ENCODE results near the gene CLRN3. TPM values are rescaled to one million over a fixed set of nuclear protein-coding genes. Genes with fewer than 3 reads are reported as not detected.

The CLRN3 gene
- total RNA-seq, 2 donors from 2014 or later, result not detected

DNA sequence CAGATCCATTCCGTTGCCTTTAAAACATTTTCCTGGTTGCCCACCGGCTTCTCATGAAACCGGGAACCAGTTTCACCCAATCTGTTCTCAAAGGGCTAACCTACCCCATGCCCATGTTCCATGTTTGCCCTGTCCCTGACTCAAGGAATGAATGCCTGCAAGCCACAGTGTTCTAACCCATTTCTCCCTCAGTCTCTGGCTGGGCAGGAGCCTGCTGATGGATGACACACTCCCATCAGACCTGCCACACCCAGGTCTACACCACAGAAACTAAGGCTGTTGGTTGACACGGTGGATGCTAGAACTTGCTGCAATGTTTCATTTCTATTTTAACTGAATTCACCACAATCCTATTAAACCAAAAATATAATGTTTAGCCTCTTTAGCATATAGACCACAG lies 15.6 kb downstream of the CLRN3 start:
- Mint-ChIP-seq H3K9me3 (no peaks in the 10 kb centered on the region), H3K4me1 (no peaks in the 10 kb centered on the region), H3K27me3 (ENCODE audit: insufficient read depth) (peaks cover 5% of the 10 kb centered on the region), H3K4me3 (no peak overlapping the region), H3K36me3 (ENCODE audit: low read depth) (no peaks in the 10 kb centered on the region), H3K27ac (no peak overlapping the region)
- Histone ChIP-seq H3K27ac (ENCODE audit: low read depth, low read length) (peak overlapping the region; percentile 71), H3K36me3 (ENCODE audit: control insufficient read depth, insufficient read depth, low read length) (no peaks in the 10 kb centered on the region), H3K4me3 (ENCODE audit: low read length) (no peak overlapping the region), H3K9ac (ENCODE audit: extremely low read depth, low read length, poor library complexity, severe bottlenecking) (no peak overlapping the region), H3K4me1 (ENCODE audit: control insufficient read depth, insufficient read depth, low read length) (no peaks in the 10 kb centered on the region), H3K9me3 (ENCODE audit: control insufficient read depth, low read length) (no peaks in the 10 kb centered on the region), H3K27me3 (ENCODE audit: control insufficient read depth, insufficient read depth, low read length, poor library complexity, severe bottlenecking) (no peaks in the 10 kb centered on the region)
- TF ChIP-seq, protein P1, sequence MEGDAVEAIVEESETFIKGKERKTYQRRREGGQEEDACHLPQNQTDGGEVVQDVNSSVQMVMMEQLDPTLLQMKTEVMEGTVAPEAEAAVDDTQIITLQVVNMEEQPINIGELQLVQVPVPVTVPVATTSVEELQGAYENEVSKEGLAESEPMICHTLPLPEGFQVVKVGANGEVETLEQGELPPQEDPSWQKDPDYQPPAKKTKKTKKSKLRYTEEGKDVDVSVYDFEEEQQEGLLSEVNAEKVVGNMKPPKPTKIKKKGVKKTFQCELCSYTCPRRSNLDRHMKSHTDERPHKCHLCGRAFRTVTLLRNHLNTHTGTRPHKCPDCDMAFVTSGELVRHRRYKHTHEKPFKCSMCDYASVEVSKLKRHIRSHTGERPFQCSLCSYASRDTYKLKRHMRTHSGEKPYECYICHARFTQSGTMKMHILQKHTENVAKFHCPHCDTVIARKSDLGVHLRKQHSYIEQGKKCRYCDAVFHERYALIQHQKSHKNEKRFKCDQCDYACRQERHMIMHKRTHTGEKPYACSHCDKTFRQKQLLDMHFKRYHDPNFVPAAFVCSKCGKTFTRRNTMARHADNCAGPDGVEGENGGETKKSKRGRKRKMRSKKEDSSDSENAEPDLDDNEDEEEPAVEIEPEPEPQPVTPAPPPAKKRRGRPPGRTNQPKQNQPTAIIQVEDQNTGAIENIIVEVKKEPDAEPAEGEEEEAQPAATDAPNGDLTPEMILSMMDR (conservative IDR thresholded peaks at IDR 0.05), result no peak
- no peak for DNase-seq
- 90 to 96% methylated on average over 3 to 4 of the region's 4 CpGs for WGBS, 2 experiments (ENCODE audit: insufficient coverage in 1 of 2, insufficient read length in 1 of 2)

DNA sequence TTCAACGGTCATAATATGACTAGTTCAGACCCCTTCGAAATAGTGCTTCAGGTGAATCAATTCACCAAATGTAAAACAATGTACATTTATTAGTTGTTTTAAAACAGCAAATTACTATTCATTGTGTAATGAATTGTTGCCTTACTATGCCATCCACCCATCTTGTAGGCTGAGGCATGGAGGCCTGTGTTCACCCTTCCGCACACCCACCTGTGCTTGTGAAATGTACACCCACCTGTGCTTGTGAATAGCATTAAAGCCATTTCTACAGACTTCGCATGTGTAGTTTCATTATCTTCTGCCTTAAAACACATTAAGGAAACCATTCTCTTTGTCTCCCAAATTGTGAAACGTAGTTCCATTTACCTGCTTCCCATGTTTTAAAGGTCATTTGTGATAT lies 16.8 kb downstream of the CLRN3 start:
- DNase-seq, result no peak
- WGBS, 2 experiments (ENCODE audit: insufficient coverage in 1 of 2, insufficient read length in 1 of 2), result 91 to 93% methylated on average over 1 to 5 of the region's 5 CpGs
- no peak overlapping the region for H3K4me3 Mint-ChIP-seq

DNA sequence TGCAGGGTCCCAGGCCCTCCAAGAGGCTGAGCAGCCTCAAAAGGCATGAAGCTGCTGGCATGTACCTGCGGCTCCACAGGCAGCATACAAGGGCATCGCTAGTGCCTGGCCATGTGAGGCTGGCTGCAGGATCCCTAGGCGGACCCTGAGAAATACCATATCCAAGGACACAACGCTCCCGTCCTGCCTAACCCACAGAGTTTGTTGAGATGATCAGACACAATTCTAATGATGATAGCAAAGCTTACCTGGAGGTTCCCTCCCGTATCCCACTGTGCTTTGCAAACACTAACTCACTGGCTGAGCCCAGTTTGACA lies 17.3 kb downstream of the CLRN3 start:
- Mint-ChIP-seq H3K4me3 (no peak overlapping the region), H3K4me1 (no peaks in the 10 kb centered on the region), H3K27ac (no peak overlapping the region), H3K9me3 (no peaks in the 10 kb centered on the region), H3K27me3 (ENCODE audit: insufficient read depth) (peaks cover 5% of the 10 kb centered on the region), H3K36me3 (ENCODE audit: low read depth) (no peaks in the 10 kb centered on the region)
- no peak for DNase-seq
- 91 to 94% methylated on average over 6 of the region's 6 CpGs for WGBS, 2 experiments (ENCODE audit: insufficient coverage in 1 of 2, insufficient read length in 1 of 2)
- Histone ChIP-seq H3K27me3 (ENCODE audit: control insufficient read depth, insufficient read depth, low read length, poor library complexity, severe bottlenecking) (no peaks in the 10 kb centered on the region), H3K4me1 (ENCODE audit: control insufficient read depth, insufficient read depth, low read length) (no peaks in the 10 kb centered on the region), H3K9ac (ENCODE audit: extremely low read depth, low read length, poor library complexity, severe bottlenecking) (no peak overlapping the region), H3K4me3 (ENCODE audit: low read length) (no peak overlapping the region), H3K36me3 (ENCODE audit: control insufficient read depth, insufficient read depth, low read length) (no peaks in the 10 kb centered on the region), H3K27ac (ENCODE audit: low read depth, low read length) (no peak overlapping the region), H3K9me3 (ENCODE audit: control insufficient read depth, low read length) (no peaks in the 10 kb centered on the region)
- TF ChIP-seq, protein P1 (conservative IDR thresholded peaks at IDR 0.05), result no peak

More for the DNA sequence above, 16.8 kb downstream of the CLRN3 start:
- H3K9me3 Mint-ChIP-seq, result no peaks in the 10 kb centered on the region
- H3K27ac Mint-ChIP-seq, result no peak overlapping the region
- Histone ChIP-seq H3K9ac (ENCODE audit: extremely low read depth, low read length, poor library complexity, severe bottlenecking) (no peak overlapping the region), H3K9me3 (ENCODE audit: control insufficient read depth, low read length) (no peaks in the 10 kb centered on the region), H3K4me3 (ENCODE audit: low read length) (no peak overlapping the region), H3K27ac (ENCODE audit: low read depth, low read length) (no peak overlapping the region), H3K4me1 (ENCODE audit: control insufficient read depth, insufficient read depth, low read length) (no peaks in the 10 kb centered on the region), H3K27me3 (ENCODE audit: control insufficient read depth, insufficient read depth, low read length, poor library complexity, severe bottlenecking) (no peaks in the 10 kb centered on the region), H3K36me3 (ENCODE audit: control insufficient read depth, insufficient read depth, low read length) (no peaks in the 10 kb centered on the region)
- peaks cover 5% of the 10 kb centered on the region for H3K27me3 Mint-ChIP-seq (ENCODE audit: insufficient read depth)
- H3K36me3 Mint-ChIP-seq (ENCODE audit: low read depth), result no peaks in the 10 kb centered on the region
- TF ChIP-seq, protein P1 (conservative IDR thresholded peaks at IDR 0.05), result no peak
- no peaks in the 10 kb centered on the region for H3K4me1 Mint-ChIP-seq
